Central memory CD8-positive, alpha-beta T cell (primary cell): ENCODE results near the gene PRKAG2.

Experiments
- ATAC-seq: fragments of 150-1000 bp; cut with Tn5 transposase; replicated peaks from 2 replicates; pipeline ENCODE4 v1.10.0; 2022; ENCODE audit warnings: mild to moderate bottlenecking, moderate FRiP score, moderate number of reproducible peaks; ENCODE audit not compliant: poor library complexity, severe bottlenecking; ENCODE audit errors: extremely low read depth
- DNase-seq, 2 donors: peaks; one replicate each; pipeline ENCODE4 v3.0.0; 2021; ENCODE audit warnings: low spot score in 2 of 2
- H3K27ac Mint-ChIP-seq: one replicate; pipeline ENCODE4 v1.8.0; 2022; ENCODE audit warnings: low read depth, mild to moderate bottlenecking, moderate library complexity, mixed read lengths
- H3K27me3 Mint-ChIP-seq: one replicate; pipeline ENCODE4 v1.8.0; 2022; ENCODE audit warnings: mixed read lengths
- H3K36me3 Mint-ChIP-seq: one replicate; pipeline ENCODE4 v1.8.0; 2022; ENCODE audit warnings: mild to moderate bottlenecking, moderate library complexity, mixed read lengths; ENCODE audit not compliant: insufficient read depth
- H3K4me1 Mint-ChIP-seq: one replicate; pipeline ENCODE4 v1.8.0; 2022; ENCODE audit warnings: mixed read lengths
- H3K4me3 Mint-ChIP-seq: one replicate; pipeline ENCODE4 v1.8.0; 2022; ENCODE audit warnings: mild to moderate bottlenecking, moderate library complexity, mixed read lengths
- H3K9me3 Mint-ChIP-seq: one replicate; pipeline ENCODE4 v1.8.0; 2022; ENCODE audit warnings: mixed read lengths

Gene PRKAG2

GRCh38 chr7:151663382-151664100 is 213.4 kb downstream of the PRKAG2 start:
- Mint-ChIP-seq H3K4me1 (peaks cover 7% of the 10 kb centered on the region), H3K27me3 (no peaks in the 10 kb centered on the region), H3K36me3 (peaks cover 3% of the 10 kb centered on the region), H3K4me3 (no peak overlapping the region), H3K27ac (no peak overlapping the region), H3K9me3 (peaks cover 5% of the 10 kb centered on the region)
- ATAC-seq (no peak), DNase-seq (no peak)

GRCh38 chr7:151662251-151662826 is 214.6 kb downstream of the PRKAG2 start:
- H3K4me1 Mint-ChIP-seq, result no peaks in the 10 kb centered on the region
- no peaks in the 10 kb centered on the region for H3K27me3 Mint-ChIP-seq
- H3K4me3 Mint-ChIP-seq, result no peak overlapping the region
- ATAC-seq (no peak), DNase-seq (no peak)
- H3K9me3 Mint-ChIP-seq, result peaks cover 5% of the 10 kb centered on the region
- no peak overlapping the region for H3K27ac Mint-ChIP-seq
- no peaks in the 10 kb centered on the region for H3K36me3 Mint-ChIP-seq

- H3K4me3 Mint-ChIP-seq, result no peak overlapping the region
- H3K27ac Mint-ChIP-seq, result no peak overlapping the region
- H3K9me3 Mint-ChIP-seq, result no peaks in the 10 kb centered on the region
- H3K36me3 Mint-ChIP-seq, result no peaks in the 10 kb centered on the region
- no peak for DNase-seq
- no peak for ATAC-seq
- no peaks in the 10 kb centered on the region for H3K4me1 Mint-ChIP-seq
- no peaks in the 10 kb centered on the region for H3K27me3 Mint-ChIP-seq
These were observed 215.3 kb downstream of the PRKAG2 start for GRCh38 chr7:151661587-151661986.

- no peak overlapping the region for H3K27ac Mint-ChIP-seq
- no peak for ATAC-seq
- no peaks in the 10 kb centered on the region for H3K9me3 Mint-ChIP-seq
- no peaks in the 10 kb centered on the region for H3K4me1 Mint-ChIP-seq
- H3K27me3 Mint-ChIP-seq, result no peaks in the 10 kb centered on the region
- no peaks in the 10 kb centered on the region for H3K36me3 Mint-ChIP-seq
- DNase-seq, result no peak
- no peak overlapping the region for H3K4me3 Mint-ChIP-seq
These were observed 216.8 kb downstream of the PRKAG2 start for GRCh38 chr7:151660141-151660540.

- Mint-ChIP-seq H3K4me1 (no peaks in the 10 kb centered on the region), H3K36me3 (peaks cover 1% of the 10 kb centered on the region), H3K4me3 (no peak overlapping the region), H3K27me3 (no peaks in the 10 kb centered on the region), H3K27ac (no peak overlapping the region), H3K9me3 (no peaks in the 10 kb centered on the region)
- no peak for ATAC-seq
- no peak for DNase-seq
These were observed 217.7 kb downstream of the PRKAG2 start for GRCh38 chr7:151659219-151659618.

- Mint-ChIP-seq H3K4me1 (no peaks in the 10 kb centered on the region), H3K4me3 (no peak overlapping the region), H3K27me3 (no peaks in the 10 kb centered on the region), H3K36me3 (peaks cover 1% of the 10 kb centered on the region), H3K27ac (no peak overlapping the region), H3K9me3 (no peaks in the 10 kb centered on the region)
- no peak for ATAC-seq
- DNase-seq, result no peak
These were observed 218.1 kb downstream of the PRKAG2 start for GRCh38 chr7:151658778-151659177.

- Mint-ChIP-seq H3K27me3 (no peaks in the 10 kb centered on the region), H3K9me3 (no peaks in the 10 kb centered on the region), H3K4me3 (no peak overlapping the region), H3K36me3 (peaks cover 1% of the 10 kb centered on the region), H3K27ac (no peak overlapping the region), H3K4me1 (no peaks in the 10 kb centered on the region)
- ATAC-seq (no peak), DNase-seq (no peak)
These were observed 219.7 kb downstream of the PRKAG2 start for GRCh38 chr7:151657173-151657572.

- Mint-ChIP-seq H3K4me3 (no peak overlapping the region), H3K4me1 (no peaks in the 10 kb centered on the region), H3K36me3 (peaks cover 3% of the 10 kb centered on the region), H3K9me3 (no peaks in the 10 kb centered on the region), H3K27ac (no peak overlapping the region), H3K27me3 (no peaks in the 10 kb centered on the region)
- DNase-seq (no peak), ATAC-seq (no peak)
These were observed 221.4 kb downstream of the PRKAG2 start for GRCh38 chr7:151655555-151655954.

- no peak overlapping the region for H3K27ac Mint-ChIP-seq
- DNase-seq, result no peak
- H3K4me1 Mint-ChIP-seq, result no peaks in the 10 kb centered on the region
- no peaks in the 10 kb centered on the region for H3K27me3 Mint-ChIP-seq
- no peak for ATAC-seq
- no peak overlapping the region for H3K4me3 Mint-ChIP-seq
- no peaks in the 10 kb centered on the region for H3K9me3 Mint-ChIP-seq
- peaks cover 3% of the 10 kb centered on the region for H3K36me3 Mint-ChIP-seq
These were observed 224.8 kb downstream of the PRKAG2 start for GRCh38 chr7:151652111-151652510.

GRCh38 chr7:151650161-151650560 is 226.8 kb downstream of the PRKAG2 start:
- H3K9me3 Mint-ChIP-seq, result no peaks in the 10 kb centered on the region

GRCh38 chr7:151648429-151648828 is 228.5 kb downstream of the PRKAG2 start:
- no peaks in the 10 kb centered on the region for H3K4me1 Mint-ChIP-seq

More at GRCh38 chr7:151650161-151650560, 226.8 kb downstream of the PRKAG2 start:
- H3K27ac Mint-ChIP-seq, result no peak overlapping the region
- ATAC-seq, result no peak
- no peaks in the 10 kb centered on the region for H3K27me3 Mint-ChIP-seq
- DNase-seq, result no peak
- H3K36me3 Mint-ChIP-seq, result peaks cover 3% of the 10 kb centered on the region
- no peaks in the 10 kb centered on the region for H3K4me1 Mint-ChIP-seq
- H3K4me3 Mint-ChIP-seq, result no peak overlapping the region

GRCh38 chr7:151647874-151648273 is 229.0 kb downstream of the PRKAG2 start:
- no peaks in the 10 kb centered on the region for H3K27me3 Mint-ChIP-seq
- no peaks in the 10 kb centered on the region for H3K4me1 Mint-ChIP-seq
- no peak overlapping the region for H3K27ac Mint-ChIP-seq
- H3K9me3 Mint-ChIP-seq, result no peaks in the 10 kb centered on the region
- H3K4me3 Mint-ChIP-seq, result no peak overlapping the region
- ATAC-seq (no peak), DNase-seq (no peak)
- peaks cover 2% of the 10 kb centered on the region for H3K36me3 Mint-ChIP-seq

More at GRCh38 chr7:151648429-151648828, 228.5 kb downstream of the PRKAG2 start:
- Mint-ChIP-seq H3K27me3 (no peaks in the 10 kb centered on the region), H3K27ac (no peak overlapping the region), H3K9me3 (no peaks in the 10 kb centered on the region), H3K36me3 (peaks cover 2% of the 10 kb centered on the region), H3K4me3 (no peak overlapping the region)
- no peak for DNase-seq
- ATAC-seq, result no peak

GRCh38 chr7:151647006-151647405 is 229.9 kb downstream of the PRKAG2 start:
- no peaks in the 10 kb centered on the region for H3K27me3 Mint-ChIP-seq
- ATAC-seq (no peak), DNase-seq (no peak)
- no peaks in the 10 kb centered on the region for H3K4me1 Mint-ChIP-seq
- H3K27ac Mint-ChIP-seq, result no peak overlapping the region
- no peaks in the 10 kb centered on the region for H3K9me3 Mint-ChIP-seq
- no peak overlapping the region for H3K4me3 Mint-ChIP-seq
- H3K36me3 Mint-ChIP-seq, result peaks cover 2% of the 10 kb centered on the region
